Measurements from ENCODE around the gene XCL1. TPM values are rescaled to one million over a fixed set of nuclear protein-coding genes. Genes with fewer than 3 reads are reported as not detected.

The XCL1 gene
- total and polyA plus RNA-seq, 10 of the 15 experiments (the other 5 are each of a cell fraction or from before 2014, with no cell fraction given) = 0.68 to 1,222 (median 12.2) TPM

- Histone ChIP-seq H3K27me3 (replicated peaks in 1 of 2; ENCODE audit: control insufficient read depth in 2 of 2, insufficient read depth in 2 of 2, low read length in 1 of 2) (peaks cover 0 to 6% of the 10 kb centered on the region in 2 experiments; a peak in 2 of 4 replicates), H3K9me3 (replicated peaks; ENCODE audit: control insufficient read depth, insufficient read depth, low read length) (no peaks in the 10 kb centered on the region), H3K36me3 (ENCODE audit: control insufficient read depth in 2 of 2, insufficient read depth in 2 of 2, low read length in 1 of 2) (no peaks in the 10 kb centered on the region), H3K4me2 (ENCODE audit: control insufficient read depth, insufficient read depth) (no peak overlapping the region), H3K27ac (ENCODE audit: control insufficient read depth, insufficient read depth) (no peak overlapping the region), H4K20me1 (ENCODE audit: control insufficient read depth, insufficient read depth) (no peaks in the 10 kb centered on the region), H3K4me3 (no peak overlapping the region), H2AFZ (ENCODE audit: control insufficient read depth, low read depth, low read length) (no peak overlapping the region), H3K79me2 (ENCODE audit: control insufficient read depth, insufficient read depth, low read length) (no peaks in the 10 kb centered on the region), H3K4me1 (ENCODE audit: control insufficient read depth, insufficient read depth, low read length) (no peaks in the 10 kb centered on the region), H3K9ac (ENCODE audit: control insufficient read depth, insufficient read depth, low read length) (no peak overlapping the region)
- RAD21 ChIA-PET (ENCODE audit: unreplicated experiment) = interaction anchor here (0.8 to 3.9 kb wide), 7 partner anchors 9 to 497 kb away, joined by 3 to 16 read pairs (median 4); no protein-coding TSS in a partner anchor
- POLR2A ChIA-PET = interaction anchor here (0.6 to 0.7 kb wide), 2 partner anchors 272 to 274 kb away, joined by 3 read pairs; no protein-coding TSS in a partner anchor
- DNase-seq (ENCODE audit: low read depth, low spot score) (no peak), ATAC-seq (no peak), FAIRE-seq (no peak)
- SMC1A ChIA-PET (ENCODE audit: uncharacterized antibody, unreplicated experiment) = interaction anchor here (1.0 to 2.1 kb wide), 3 partner anchors 11 to 271 kb away, joined by 3 to 7 read pairs (median 4); no protein-coding TSS in a partner anchor
- intact Hi-C loops (cut with micrococcal nuclease; ENCODE audit: unreplicated experiment) = no loop called here
- TF ChIP-seq ELK1 (IDR thresholded peaks at IDR 0.05; ENCODE audit: low read depth, low read length) = no peak
- TF ChIP-seq NR2F1 (conservative IDR thresholded peaks at IDR 0.05) = no peak
- TF ChIP-seq JUND (IDR thresholded peaks at IDR 0.05; ENCODE audit: low read depth, low read length) = no peak
- no peak for TF ChIP-seq SUZ12 (IDR thresholded peaks at IDR 0.05; ENCODE audit: unreplicated experiment)
- no peak for TF ChIP-seq ZNF592 (IDR thresholded peaks at IDR 0.05)
- TF ChIP-seq MAX (IDR thresholded peaks at IDR 0.05; ENCODE audit: low read depth, low read length) = no peak
- TF ChIP-seq GABPA (IDR thresholded peaks at IDR 0.05; ENCODE audit: low read depth) = no peak
- BruUV-seq (replicated peaks) = no TSS peak
- WGBS (ENCODE audit: insufficient coverage, insufficient replicate concordance, low lambda C conversion rate, missing lambda C conversion rate) = 54% methylated on average over 8 of the region's 8 CpGs
- in situ Hi-C loops (cut with MboI) = no loop called here
- CTCF ChIA-PET = interaction anchor here (0.7 to 2.7 kb wide), 4 partner anchors 9 to 272 kb away, joined by 3 to 9 read pairs (median 7); no protein-coding TSS in a partner anchor
These were observed 37.8 kb downstream of the XCL1 start for GRCh38 chr1:168614235-168614634.
